Measurements from ENCODE around the gene GRHPR.
"Not testable (repeated sequence)": the region's sequence is repeated elsewhere in the genome, so short reads cannot be mapped to it uniquely, and the experiment has no call there.

GRHPR gene

DNA sequence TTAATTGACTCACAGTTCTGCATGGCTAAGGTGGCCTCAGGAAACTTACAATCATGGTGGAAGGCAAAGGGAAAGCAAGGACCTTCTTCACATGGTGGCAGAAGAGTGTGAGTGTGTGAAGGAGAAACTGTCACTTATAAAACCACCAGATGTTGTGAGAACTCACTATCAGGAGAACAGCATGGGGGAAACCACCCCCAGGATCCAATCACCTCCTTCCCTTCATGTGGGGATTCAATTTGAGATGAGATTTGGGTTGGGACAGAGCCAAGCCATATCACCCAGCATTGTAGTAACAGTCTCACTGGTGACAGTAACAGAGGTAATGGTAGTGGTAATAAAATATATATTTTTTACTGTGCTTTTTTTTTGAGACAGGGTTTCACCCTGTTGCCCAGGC is 24.6 kb downstream of the GRHPR start:
- DNase-seq (ENCODE audit: low read depth): no peak

- no peak for DNase-seq (ENCODE audit: low read depth)
Observed at GRCh38 chr9:37449862-37450632, 27.6 kb downstream of the GRHPR start.

DNA sequence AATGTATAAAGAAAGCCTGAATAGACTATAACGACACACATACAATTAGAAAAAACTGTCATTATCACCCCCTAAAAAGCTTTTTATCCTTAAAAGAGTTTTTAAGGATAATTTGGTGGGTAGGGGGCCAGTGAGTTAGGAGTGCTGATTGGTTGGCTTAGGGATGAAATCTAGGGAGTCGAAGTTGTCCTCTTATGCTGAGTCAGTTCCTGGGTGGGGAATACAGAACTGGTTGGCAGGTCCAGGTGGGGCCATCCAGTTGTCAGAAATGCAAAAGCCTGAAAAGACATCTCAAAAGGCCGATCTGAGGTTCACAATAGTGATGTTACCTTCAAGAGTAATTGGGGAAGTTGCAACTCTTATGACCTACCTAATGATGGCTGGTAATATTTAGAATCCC is 29.1 kb downstream of the GRHPR start:
- no peak for DNase-seq (ENCODE audit: low read depth)

- no peak for DNase-seq (ENCODE audit: low read depth)
Observed at GRCh38 chr9:37452611-37453010, 30.1 kb downstream of the GRHPR start.

DNA sequence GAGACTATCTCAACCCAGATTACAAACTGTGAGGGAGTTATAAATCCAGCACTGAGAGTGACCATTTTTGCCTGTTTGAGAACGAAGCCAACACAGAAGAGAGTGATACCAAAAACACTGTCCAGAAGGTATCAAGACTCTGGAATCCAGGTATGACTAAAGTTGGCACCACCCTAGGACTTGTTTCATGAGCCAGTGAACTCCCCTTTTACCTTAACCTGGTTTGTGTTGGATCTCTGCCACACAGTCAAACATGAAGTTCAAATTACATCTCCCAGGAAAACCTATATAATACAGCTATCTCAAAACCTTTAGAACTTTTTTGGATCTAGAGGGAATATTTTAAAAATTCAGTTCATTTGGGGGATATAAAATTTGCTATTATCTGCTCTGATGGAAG is 31.3 kb downstream of the GRHPR start:
- DNase-seq (ENCODE audit: low read depth): no peak

- peak; percentile 14 for DNase-seq (ENCODE audit: low read depth)
Observed at GRCh38 chr9:37454238-37454637, 31.7 kb downstream of the GRHPR start.

DNA sequence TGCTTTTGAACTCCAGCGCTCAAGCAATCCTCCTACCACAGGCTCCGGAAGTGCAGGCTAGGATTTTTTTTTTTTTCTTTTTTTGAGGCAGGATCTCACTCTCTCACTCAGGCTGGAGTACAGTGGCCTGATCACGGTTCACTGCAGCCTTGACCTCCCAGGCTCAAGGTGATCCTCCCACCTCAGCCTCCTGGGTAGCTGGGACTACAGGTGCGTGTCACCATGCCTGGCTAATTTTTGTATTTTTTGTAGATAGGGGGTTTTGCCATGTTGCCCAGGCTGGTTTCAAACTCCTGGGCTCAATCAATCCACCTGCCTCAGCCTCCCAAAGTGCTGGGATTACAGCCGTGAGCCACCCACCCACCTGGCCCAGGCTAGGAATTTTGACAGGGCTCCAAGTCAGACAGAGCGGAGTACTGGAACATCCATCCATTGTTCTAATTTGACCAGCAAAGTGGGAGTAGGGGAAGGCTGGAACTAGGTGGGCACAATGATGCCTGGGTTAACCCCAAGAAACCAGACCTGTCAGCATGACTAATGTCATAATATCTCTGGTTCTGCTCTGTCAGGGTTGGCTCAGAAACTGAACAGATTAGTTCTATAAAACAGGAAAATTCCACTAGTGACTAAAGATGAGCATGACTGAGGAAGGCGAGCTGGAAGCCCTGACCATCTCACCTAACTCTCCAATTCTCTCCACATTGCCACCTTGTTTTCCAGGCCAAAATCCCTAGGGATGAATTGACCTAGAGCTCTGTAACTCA is 33.6 kb downstream of the GRHPR start:
- DNase-seq (ENCODE audit: low read depth): peak; percentile 17

DNA sequence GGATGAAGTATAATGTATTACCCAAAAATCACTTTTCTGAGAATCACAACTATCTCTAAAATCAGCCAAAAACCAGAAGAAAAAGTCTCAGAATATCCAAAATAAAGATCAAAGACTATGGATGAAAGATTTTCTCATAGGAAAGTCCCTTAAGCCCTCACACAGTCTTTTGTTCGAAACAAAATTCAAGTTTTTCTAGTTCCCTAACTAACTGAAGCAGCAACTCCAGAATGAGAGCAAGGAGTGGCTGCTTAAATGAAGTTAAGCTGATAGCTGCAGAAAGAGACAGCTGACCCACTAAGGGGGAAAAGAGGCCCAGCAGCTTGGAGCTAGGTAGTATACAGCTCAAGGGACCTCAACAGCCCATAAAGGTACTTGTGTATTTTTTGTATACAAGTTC is 34.3 kb downstream of the GRHPR start:
- no peak for DNase-seq (ENCODE audit: low read depth)

- DNase-seq (ENCODE audit: low read depth): peak; percentile 22
Observed at GRCh38 chr9:37464006-37464405, 41.5 kb downstream of the GRHPR start.

DNA sequence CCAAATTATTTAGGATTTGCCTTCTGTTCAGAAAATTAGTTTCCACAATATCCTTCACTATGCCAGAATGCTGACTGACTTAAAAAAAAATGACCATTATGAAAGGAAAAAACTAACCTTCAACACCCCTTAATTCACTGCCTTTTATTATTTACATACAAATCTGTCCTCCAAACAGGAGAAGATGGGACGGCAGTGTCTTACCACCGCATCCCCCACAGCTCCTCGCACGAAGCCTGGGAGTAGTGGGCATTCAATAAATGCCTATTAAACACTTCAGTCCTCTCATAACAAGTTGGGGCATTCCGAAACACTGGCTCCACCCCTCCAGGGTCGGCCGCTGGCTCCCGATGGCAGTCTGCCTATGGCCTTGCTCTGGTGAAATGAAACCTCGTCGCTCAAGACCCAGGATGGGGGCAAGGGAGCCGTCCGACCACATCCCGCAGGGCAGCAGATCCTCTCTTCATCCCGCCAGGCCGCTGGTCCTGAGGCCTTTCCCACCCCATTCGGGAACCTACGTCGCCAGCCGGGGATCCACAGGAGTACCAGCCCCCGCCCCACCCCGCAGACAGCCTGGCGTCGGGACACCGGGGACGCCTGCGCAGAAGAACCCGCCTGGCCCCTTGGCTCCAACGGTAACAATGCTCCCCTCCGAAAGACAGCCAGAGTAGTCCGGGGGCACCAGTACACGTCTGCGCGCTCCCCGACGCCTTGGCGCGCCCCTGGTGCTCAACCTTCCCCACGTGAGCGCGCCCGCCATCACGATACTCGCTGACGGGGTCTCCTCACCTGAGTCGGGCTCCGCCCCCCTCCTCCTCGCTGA is 42.1 kb downstream of the GRHPR start:
- DNase-seq (ENCODE audit: low read depth): peak; percentile 74

- peak; percentile 100 for DNase-seq (ENCODE audit: low read depth)
Observed at GRCh38 chr9:37465249-37466036, 42.9 kb downstream of the GRHPR start, which contains the start of gene ZBTB5. ZBTB5 (minus strand) TSS chr9:37465450; CDS start chr9:37442551, 22,899 bp downstream.

DNA sequence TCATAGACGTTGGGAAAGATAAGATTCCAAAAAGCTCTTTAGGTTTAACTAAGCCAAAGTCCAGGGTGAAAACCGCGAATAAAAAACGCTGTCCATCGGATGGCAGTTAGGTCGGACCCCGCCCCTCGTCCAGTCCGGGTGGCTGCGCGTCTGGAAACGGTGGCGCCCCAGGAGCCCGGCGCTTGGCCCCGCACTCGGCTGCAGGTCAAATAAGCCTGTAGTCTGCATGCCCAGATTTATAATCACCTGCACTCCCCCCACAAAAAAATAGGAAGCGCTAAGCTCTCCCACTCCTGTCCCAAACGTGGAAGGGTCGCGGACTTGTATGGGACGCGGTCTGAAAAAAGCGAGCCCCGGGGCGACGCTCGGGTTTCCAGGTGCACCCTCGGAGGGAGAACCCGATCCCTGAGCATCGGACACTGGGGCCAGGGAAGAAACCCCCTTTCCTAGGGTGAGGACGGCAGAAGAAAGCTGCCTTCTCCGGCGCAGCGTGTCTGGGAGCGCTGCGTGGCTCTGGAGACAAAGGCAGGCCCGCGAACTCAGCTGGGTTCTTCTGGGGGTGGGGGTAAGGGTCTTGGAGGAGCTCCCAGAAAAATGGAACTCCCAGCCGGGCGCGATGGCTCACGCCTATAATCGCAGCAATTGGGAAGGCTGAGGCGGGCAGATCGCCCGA is 43.7 kb downstream of the GRHPR start:
- DNase-seq (ENCODE audit: low read depth): peak; percentile 79

- DNase-seq (ENCODE audit: low read depth): not testable (repeated sequence)
Observed at GRCh38 chr9:37467530-37467929, 45.0 kb downstream of the GRHPR start.

GRCh38 chr9:37468620-37469019 is 46.1 kb downstream of the GRHPR start:
- DNase-seq (ENCODE audit: low read depth): no peak

DNA sequence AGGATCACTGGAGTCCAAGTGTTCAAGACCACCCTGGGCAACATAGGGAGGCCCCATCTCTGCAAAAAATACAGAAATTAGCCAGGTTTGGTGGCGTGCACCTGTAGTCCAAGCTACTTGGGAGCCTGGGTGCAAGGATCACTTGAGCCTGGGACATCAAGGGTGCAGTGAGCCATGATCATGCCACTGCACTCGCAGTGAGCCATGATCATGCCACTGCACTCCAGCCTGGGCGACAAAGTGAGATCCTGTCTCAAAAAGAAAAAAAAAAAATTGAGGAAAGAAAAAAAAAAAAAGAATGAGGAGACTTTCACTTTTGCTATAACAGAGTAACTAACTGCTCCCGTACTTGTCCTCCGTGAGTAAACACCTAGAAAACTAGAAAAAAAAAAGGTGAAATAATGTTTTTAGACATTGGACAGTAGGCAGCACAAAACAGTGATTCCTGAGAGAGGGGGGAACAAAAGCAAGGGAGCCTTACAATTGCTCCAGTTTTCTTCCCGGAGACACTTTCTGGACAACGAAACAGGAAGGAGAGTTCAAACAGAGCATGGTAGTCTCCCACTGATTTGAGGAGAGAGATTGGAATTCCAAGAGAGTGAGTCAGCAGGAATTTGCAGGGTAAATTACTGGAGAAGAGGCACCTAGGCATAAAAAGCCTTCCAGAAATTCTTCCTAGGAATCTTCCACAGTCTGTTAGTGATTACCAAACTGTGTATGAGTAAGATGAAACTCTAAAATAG is 49.6 kb downstream of the GRHPR start:
- peak; percentile 84 for DNase-seq (ENCODE audit: low read depth)

DNA sequence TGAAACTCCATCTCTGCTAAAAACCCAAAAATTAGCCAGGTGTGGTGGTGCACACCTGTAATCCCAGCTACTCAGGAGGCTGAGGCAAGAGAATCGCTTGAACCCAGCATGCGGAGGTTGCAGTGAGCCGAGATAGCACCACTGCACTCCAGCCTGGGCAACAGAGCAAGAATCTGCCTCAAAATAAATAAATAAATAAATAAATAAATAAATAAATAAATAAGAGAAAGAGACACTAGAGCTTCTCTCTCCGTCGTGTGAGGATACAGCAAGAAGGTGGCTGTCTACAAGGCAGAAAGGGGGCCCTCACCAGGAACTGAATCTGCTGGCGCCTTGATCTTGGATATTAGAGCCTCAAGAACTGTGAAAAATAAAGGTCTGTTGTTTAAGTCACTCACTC is 51.5 kb downstream of the GRHPR start:
- DNase-seq (ENCODE audit: low read depth): not testable (repeated sequence)

GRCh38 chr9:37474438-37474837 is 51.9 kb downstream of the GRHPR start:
- no peak for DNase-seq (ENCODE audit: low read depth)

GRCh38 chr9:37476930-37477329 is 54.4 kb downstream of the GRHPR start:
- no peak for DNase-seq (ENCODE audit: low read depth)

GRCh38 chr9:37477443-37477842 is 54.9 kb downstream of the GRHPR start:
- not testable (repeated sequence) for DNase-seq (ENCODE audit: low read depth)

- DNase-seq (ENCODE audit: low read depth): not testable (repeated sequence)
Observed at GRCh38 chr9:37477987-37478619, 55.6 kb downstream of the GRHPR start.
